GM19463 (cell line): ENCODE measurements around the gene PCA3.

Experiments
- ATAC-seq: cut with Tn5 transposase; IDR thresholded peaks from one replicate; pipeline ENCODE4 v1.9.1; 2021; ENCODE audit warnings: mild to moderate bottlenecking, moderate library complexity; ENCODE audit not compliant: unreplicated experiment

Gene PCA3

GRCh38 chr9:76818271-76818670, 54.0 kb downstream of the PCA3 start:
- ATAC-seq, result no peak

GRCh38 chr9:76820431-76820830, 56.2 kb downstream of the PCA3 start:
- ATAC-seq, result no peak

- no peak for ATAC-seq
Measured at GRCh38 chr9:76827296-76828080, 63.2 kb downstream of the PCA3 start.

GRCh38 chr9:76828447-76828846, 64.2 kb downstream of the PCA3 start:
- ATAC-seq, result no peak

GRCh38 chr9:76835571-76836283, 71.5 kb downstream of the PCA3 start:
- ATAC-seq, result no peak
